Measurements from ENCODE around the gene ETV6. TPM values are rescaled to one million over a fixed set of nuclear protein-coding genes. Genes with fewer than 3 reads are reported as not detected.

ETV6 gene
- total RNA-seq, 1 experiment from 2014 or later, result 14.1 TPM

DNA sequence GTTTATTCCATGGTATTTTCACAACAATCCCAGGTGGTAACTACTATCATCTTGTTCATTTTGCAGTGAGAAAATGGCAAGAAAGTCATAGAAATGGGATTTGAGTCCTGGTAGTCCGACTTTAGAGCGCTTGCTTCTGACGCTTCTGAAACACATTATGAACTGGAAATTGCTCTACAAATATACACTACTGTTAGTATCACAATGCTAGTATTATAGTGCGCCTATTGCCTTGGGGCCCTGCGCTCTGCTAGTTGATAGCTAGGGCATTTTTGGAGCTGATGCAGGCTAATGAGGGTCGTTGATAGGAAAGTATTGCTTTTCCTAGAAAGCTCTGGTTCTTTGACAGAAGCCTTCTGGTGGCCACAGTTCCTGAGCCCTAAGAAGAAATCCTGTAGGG lies 61.0 kb downstream of the ETV6 start:
- Histone ChIP-seq H3K4me2 (ENCODE audit: low read length) (no peak overlapping the region), H3K9ac (ENCODE audit: low read length) (no peak overlapping the region), H3K36me3 (ENCODE audit: control insufficient read depth in 1 of 2, insufficient read depth in 2 of 2, low read length in 2 of 2) (no peaks in the 10 kb centered on the region), H3K9me2 (ENCODE audit: insufficient read depth) (no peaks in the 10 kb centered on the region), H3K79me2 (ENCODE audit: insufficient read depth, low read length) (no peaks in the 10 kb centered on the region), H3K27me3 (ENCODE audit: insufficient read depth, low read length) (no peaks in the 10 kb centered on the region), H3K4me1 (ENCODE audit: control insufficient read depth in 1 of 2, insufficient read depth in 2 of 2, low read length in 2 of 2) (no peaks in the 10 kb centered on the region), H3K9me3 (ENCODE audit: control insufficient read depth in 1 of 2, insufficient read depth in 1 of 2, low read depth in 1 of 2, low read length in 2 of 2) (no peaks in the 10 kb centered on the region), H3K4me3 (replicated peaks in 1 of 2; ENCODE audit: low read depth in 1 of 2, low read length in 2 of 2) (no peak overlapping the region), H2AFZ (ENCODE audit: low read depth, low read length, poor library complexity, severe bottlenecking) (no peak overlapping the region), H4K20me1 (ENCODE audit: insufficient read depth) (no peaks in the 10 kb centered on the region), H3K27ac (ENCODE audit: low read depth, low read length) (no peak overlapping the region)
- BruUV-seq (replicated peaks), result no TSS peak
- CTCF ChIA-PET, result no interaction called here
- TF ChIP-seq JUND (IDR thresholded peaks at IDR 0.05) (no peak), MAX (IDR thresholded peaks at IDR 0.05) (no peak), SIN3A (IDR thresholded peaks at IDR 0.05; ENCODE audit: low read depth) (no peak), ZNF274 (IDR thresholded peaks at IDR 0.05; ENCODE audit: low read depth, low read length) (no peak), ZFX (IDR thresholded peaks at IDR 0.05) (no peak), EZH2phosphoT487 (IDR thresholded peaks at IDR 0.05; ENCODE audit: borderline replicate concordance) (no peak), POLR2AphosphoS5 (IDR thresholded peaks at IDR 0.05; ENCODE audit: low read depth, low read length) (no peak), EGR1 (IDR thresholded peaks at IDR 0.05; ENCODE audit: low read depth) (no peak)
- TF ChIP-seq, protein P1, sequence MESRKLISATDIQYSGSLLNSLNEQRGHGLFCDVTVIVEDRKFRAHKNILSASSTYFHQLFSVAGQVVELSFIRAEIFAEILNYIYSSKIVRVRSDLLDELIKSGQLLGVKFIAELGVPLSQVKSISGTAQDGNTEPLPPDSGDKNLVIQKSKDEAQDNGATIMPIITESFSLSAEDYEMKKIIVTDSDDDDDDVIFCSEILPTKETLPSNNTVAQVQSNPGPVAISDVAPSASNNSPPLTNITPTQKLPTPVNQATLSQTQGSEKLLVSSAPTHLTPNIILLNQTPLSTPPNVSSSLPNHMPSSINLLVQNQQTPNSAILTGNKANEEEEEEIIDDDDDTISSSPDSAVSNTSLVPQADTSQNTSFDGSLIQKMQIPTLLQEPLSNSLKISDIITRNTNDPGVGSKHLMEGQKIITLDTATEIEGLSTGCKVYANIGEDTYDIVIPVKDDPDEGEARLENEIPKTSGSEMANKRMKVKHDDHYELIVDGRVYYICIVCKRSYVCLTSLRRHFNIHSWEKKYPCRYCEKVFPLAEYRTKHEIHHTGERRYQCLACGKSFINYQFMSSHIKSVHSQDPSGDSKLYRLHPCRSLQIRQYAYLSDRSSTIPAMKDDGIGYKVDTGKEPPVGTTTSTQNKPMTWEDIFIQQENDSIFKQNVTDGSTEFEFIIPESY (IDR thresholded peaks at IDR 0.05; ENCODE audit: extremely low read depth, insufficient replicate concordance, low read length), result no peak
- TF ChIP-seq, protein P2, sequence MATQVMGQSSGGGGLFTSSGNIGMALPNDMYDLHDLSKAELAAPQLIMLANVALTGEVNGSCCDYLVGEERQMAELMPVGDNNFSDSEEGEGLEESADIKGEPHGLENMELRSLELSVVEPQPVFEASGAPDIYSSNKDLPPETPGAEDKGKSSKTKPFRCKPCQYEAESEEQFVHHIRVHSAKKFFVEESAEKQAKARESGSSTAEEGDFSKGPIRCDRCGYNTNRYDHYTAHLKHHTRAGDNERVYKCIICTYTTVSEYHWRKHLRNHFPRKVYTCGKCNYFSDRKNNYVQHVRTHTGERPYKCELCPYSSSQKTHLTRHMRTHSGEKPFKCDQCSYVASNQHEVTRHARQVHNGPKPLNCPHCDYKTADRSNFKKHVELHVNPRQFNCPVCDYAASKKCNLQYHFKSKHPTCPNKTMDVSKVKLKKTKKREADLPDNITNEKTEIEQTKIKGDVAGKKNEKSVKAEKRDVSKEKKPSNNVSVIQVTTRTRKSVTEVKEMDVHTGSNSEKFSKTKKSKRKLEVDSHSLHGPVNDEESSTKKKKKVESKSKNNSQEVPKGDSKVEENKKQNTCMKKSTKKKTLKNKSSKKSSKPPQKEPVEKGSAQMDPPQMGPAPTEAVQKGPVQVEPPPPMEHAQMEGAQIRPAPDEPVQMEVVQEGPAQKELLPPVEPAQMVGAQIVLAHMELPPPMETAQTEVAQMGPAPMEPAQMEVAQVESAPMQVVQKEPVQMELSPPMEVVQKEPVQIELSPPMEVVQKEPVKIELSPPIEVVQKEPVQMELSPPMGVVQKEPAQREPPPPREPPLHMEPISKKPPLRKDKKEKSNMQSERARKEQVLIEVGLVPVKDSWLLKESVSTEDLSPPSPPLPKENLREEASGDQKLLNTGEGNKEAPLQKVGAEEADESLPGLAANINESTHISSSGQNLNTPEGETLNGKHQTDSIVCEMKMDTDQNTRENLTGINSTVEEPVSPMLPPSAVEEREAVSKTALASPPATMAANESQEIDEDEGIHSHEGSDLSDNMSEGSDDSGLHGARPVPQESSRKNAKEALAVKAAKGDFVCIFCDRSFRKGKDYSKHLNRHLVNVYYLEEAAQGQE (IDR thresholded peaks at IDR 0.05; ENCODE audit: low read depth), result no peak
- TF ChIP-seq, protein P3, sequence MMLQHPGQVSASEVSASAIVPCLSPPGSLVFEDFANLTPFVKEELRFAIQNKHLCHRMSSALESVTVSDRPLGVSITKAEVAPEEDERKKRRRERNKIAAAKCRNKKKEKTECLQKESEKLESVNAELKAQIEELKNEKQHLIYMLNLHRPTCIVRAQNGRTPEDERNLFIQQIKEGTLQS (IDR thresholded peaks at IDR 0.05), result no peak
- POLR2A ChIA-PET, result no interaction called here
- intact Hi-C loops (cut with micrococcal nuclease), result no loop called here
- ATAC-seq (no peak), DNase-seq (ENCODE audit: low read depth, low spot score) (no peak)
- RAD21 ChIA-PET (ENCODE audit: low non-redundant PET in 1 of 2, low total read pairs in 2 of 2, uncharacterized antibody in 2 of 2, unreplicated experiment in 2 of 2), result no interaction called here
